Astrocyte (in vitro differentiated cells and primary cell): ENCODE measurements around the gene CLIP2. TPM values are rescaled to one million over a fixed set of nuclear protein-coding genes. Genes with fewer than 3 reads are reported as not detected.

Source experiments
- DNase-seq: peaks from one replicate; pipeline ENCODE4 v3.0.0-alpha.2; 2010; ENCODE audit warnings: low read depth
- FAIRE-seq: peaks from 2 replicates; lab custom pipeline; 2011; peaks lifted over from hg19 to GRCh38; lab: Jason Lieb, UNC
- H2AFZ ChIP-seq: 2 replicates; pipeline ENCODE4 v1.6.0; 2012; ENCODE audit warnings: low read depth, low read length, inconsistent platforms
- H3K27ac ChIP-seq: 2 replicates; pipeline ENCODE4 v1.5.1; 2011; ENCODE audit warnings: low read depth, low read length, inconsistent platforms
- H3K27me3 ChIP-seq: 2 replicates; pipeline ENCODE4 v1.6.0; 2011; ENCODE audit warnings: low read length, inconsistent platforms; ENCODE audit not compliant: insufficient read depth
- H3K36me3 ChIP-seq: 2 replicates; pipeline ENCODE4 v1.5.1; 2011; ENCODE audit warnings: low read length, inconsistent platforms; ENCODE audit not compliant: insufficient read depth
- H3K4me1 ChIP-seq: 2 replicates; pipeline ENCODE4 v1.5.1; 2011; ENCODE audit warnings: low read length, inconsistent platforms; ENCODE audit not compliant: insufficient read depth
- H3K4me2 ChIP-seq: 2 replicates; pipeline ENCODE4 v1.6.0; 2012; ENCODE audit warnings: low read length, inconsistent platforms
- H3K4me3 ChIP-seq: 2 replicates; pipeline ENCODE4 v1.5.1; 2011; ENCODE audit warnings: low read depth, mild to moderate bottlenecking, low read length, inconsistent platforms; ENCODE audit not compliant: insufficient read depth
- H3K79me2 ChIP-seq: 2 replicates; pipeline ENCODE4 v1.6.0; 2012; ENCODE audit warnings: mild to moderate bottlenecking, low read length, inconsistent platforms; ENCODE audit not compliant: insufficient read depth
- H3K9ac ChIP-seq: 2 replicates; pipeline ENCODE4 v1.6.0; 2012; ENCODE audit warnings: mild to moderate bottlenecking, low read length, inconsistent platforms
- H3K9me3 ChIP-seq: 2 replicates; pipeline ENCODE4 v1.5.1; 2012; ENCODE audit warnings: low read depth, mild to moderate bottlenecking, low read length, inconsistent platforms; ENCODE audit not compliant: insufficient read depth
- H4K20me1 ChIP-seq: 2 replicates; pipeline ENCODE4 v1.6.0; 2012; ENCODE audit warnings: low read length, inconsistent platforms; ENCODE audit not compliant: insufficient read depth
- H3K27ac Mint-ChIP-seq: one replicate; pipeline ENCODE4 v1.8.0; 2021; ENCODE audit warnings: mild to moderate bottlenecking, mixed read lengths; ENCODE audit not compliant: unreplicated experiment
- H3K27me3 Mint-ChIP-seq: one replicate; pipeline ENCODE4 v1.8.0; 2021; ENCODE audit warnings: low read depth, mixed read lengths; ENCODE audit not compliant: unreplicated experiment
- H3K36me3 Mint-ChIP-seq: one replicate; pipeline ENCODE4 v1.8.0; 2021; ENCODE audit warnings: low read depth, mixed read lengths; ENCODE audit not compliant: unreplicated experiment
- H3K4me1 Mint-ChIP-seq: one replicate; pipeline ENCODE4 v1.8.0; 2021; ENCODE audit warnings: low read depth, mixed read lengths; ENCODE audit not compliant: unreplicated experiment
- H3K4me3 Mint-ChIP-seq: one replicate; pipeline ENCODE4 v1.8.0; 2021; ENCODE audit warnings: mild to moderate bottlenecking, moderate library complexity, mixed read lengths; ENCODE audit not compliant: unreplicated experiment
- H3K9me3 Mint-ChIP-seq: one replicate; pipeline ENCODE4 v1.8.0; 2021; ENCODE audit warnings: mild to moderate bottlenecking, mixed read lengths; ENCODE audit not compliant: unreplicated experiment
- EZH2 ChIP-seq: IDR thresholded peaks from 2 replicates; pipeline ENCODE4 v1.6.1; 2012; ENCODE audit warnings: mild to moderate bottlenecking, low read length, inconsistent platforms; ENCODE audit not compliant: insufficient read depth
- total RNA-seq: library from RNA; stranded (reverse); gene quantifications from 2 replicates; pipeline ENCODE4 v1.2.1, GENCODE V29; 2021
- TF ChIP-seq, protein P1 (sequence below): IDR thresholded peaks from 2 replicates; pipeline ENCODE4 v1.5.1; 2011; ENCODE audit warnings: low read depth, mild to moderate bottlenecking, inconsistent platforms, low read length, moderate library complexity; ENCODE audit not compliant: insufficient read depth

CLIP2 gene
- total RNA-seq, 1 donor from 2014 or later = 31.4 TPM

DNA sequence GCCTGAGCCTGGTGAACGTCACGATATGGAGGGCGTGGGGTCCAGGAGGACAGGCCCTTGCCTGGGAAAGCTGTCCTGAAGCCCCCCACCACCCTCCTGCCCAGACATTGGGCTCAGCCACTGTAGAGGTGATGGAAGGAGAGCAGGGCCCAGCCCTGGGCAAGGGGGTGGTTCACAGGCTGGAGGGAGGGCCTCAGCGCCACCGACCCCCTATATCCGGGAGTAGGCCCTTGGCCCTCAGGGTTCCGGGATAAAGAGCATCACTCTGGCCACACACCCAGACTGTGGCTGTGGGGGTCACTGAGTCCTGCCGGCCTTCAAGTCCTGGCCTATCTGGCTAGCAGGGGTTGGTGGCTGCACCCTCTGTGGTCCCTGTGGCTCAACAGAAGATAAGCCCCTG is 109.2 kb downstream of the CLIP2 start:
- Mint-ChIP-seq H3K36me3 (peaks cover 11% of the 10 kb centered on the region), H3K27me3 (no peaks in the 10 kb centered on the region), H3K9me3 (no peaks in the 10 kb centered on the region), H3K4me3 (no peak overlapping the region), H3K27ac (no peak overlapping the region), H3K4me1 (no peaks in the 10 kb centered on the region)
- H3K4me3 ChIP-seq = no peak overlapping the region
- H3K9me3 ChIP-seq = no peaks in the 10 kb centered on the region
- H3K4me2 ChIP-seq = no peak overlapping the region
- H3K27me3 ChIP-seq = no peaks in the 10 kb centered on the region
- FAIRE-seq = no peak
- no peaks in the 10 kb centered on the region for H3K4me1 ChIP-seq
- peaks cover 2% of the 10 kb centered on the region for H3K36me3 ChIP-seq
- H3K9ac ChIP-seq = no peak overlapping the region
- DNase-seq = no peak
- no peak overlapping the region for H3K27ac ChIP-seq
- TF ChIP-seq, protein P1, sequence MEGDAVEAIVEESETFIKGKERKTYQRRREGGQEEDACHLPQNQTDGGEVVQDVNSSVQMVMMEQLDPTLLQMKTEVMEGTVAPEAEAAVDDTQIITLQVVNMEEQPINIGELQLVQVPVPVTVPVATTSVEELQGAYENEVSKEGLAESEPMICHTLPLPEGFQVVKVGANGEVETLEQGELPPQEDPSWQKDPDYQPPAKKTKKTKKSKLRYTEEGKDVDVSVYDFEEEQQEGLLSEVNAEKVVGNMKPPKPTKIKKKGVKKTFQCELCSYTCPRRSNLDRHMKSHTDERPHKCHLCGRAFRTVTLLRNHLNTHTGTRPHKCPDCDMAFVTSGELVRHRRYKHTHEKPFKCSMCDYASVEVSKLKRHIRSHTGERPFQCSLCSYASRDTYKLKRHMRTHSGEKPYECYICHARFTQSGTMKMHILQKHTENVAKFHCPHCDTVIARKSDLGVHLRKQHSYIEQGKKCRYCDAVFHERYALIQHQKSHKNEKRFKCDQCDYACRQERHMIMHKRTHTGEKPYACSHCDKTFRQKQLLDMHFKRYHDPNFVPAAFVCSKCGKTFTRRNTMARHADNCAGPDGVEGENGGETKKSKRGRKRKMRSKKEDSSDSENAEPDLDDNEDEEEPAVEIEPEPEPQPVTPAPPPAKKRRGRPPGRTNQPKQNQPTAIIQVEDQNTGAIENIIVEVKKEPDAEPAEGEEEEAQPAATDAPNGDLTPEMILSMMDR = no peak
- TF ChIP-seq EZH2 = no peak
- H3K79me2 ChIP-seq = no peaks in the 10 kb centered on the region
- no peak overlapping the region for H2AFZ ChIP-seq
- H4K20me1 ChIP-seq = peaks cover 7% of the 10 kb centered on the region

GRCh38 chr7:74399006-74399405 is 109.8 kb downstream of the CLIP2 start:
- Histone ChIP-seq H3K27ac (no peak overlapping the region), H2AFZ (no peak overlapping the region), H3K79me2 (no peaks in the 10 kb centered on the region), H3K9me3 (no peaks in the 10 kb centered on the region), H3K9ac (no peak overlapping the region), H4K20me1 (peaks cover 7% of the 10 kb centered on the region), H3K36me3 (peaks cover 6% of the 10 kb centered on the region), H3K4me1 (no peaks in the 10 kb centered on the region), H3K4me2 (no peak overlapping the region), H3K4me3 (no peak overlapping the region), H3K27me3 (no peaks in the 10 kb centered on the region)
- Mint-ChIP-seq H3K4me3 (no peak overlapping the region), H3K9me3 (no peaks in the 10 kb centered on the region), H3K27ac (peak overlapping the region; percentile 47), H3K36me3 (peaks cover 14% of the 10 kb centered on the region), H3K27me3 (no peaks in the 10 kb centered on the region), H3K4me1 (no peaks in the 10 kb centered on the region)
- TF ChIP-seq, protein P1 = no peak
- no peak for TF ChIP-seq EZH2
- FAIRE-seq (no peak), DNase-seq (no peak)

- no peak for FAIRE-seq
- no peaks in the 10 kb centered on the region for H3K27me3 ChIP-seq
- H3K9ac ChIP-seq = no peak overlapping the region
- H2AFZ ChIP-seq = no peak overlapping the region
- peaks cover 1% of the 10 kb centered on the region for H3K9me3 Mint-ChIP-seq
- H3K27me3 Mint-ChIP-seq = no peaks in the 10 kb centered on the region
- H3K4me1 Mint-ChIP-seq = no peaks in the 10 kb centered on the region
- no peak overlapping the region for H3K27ac Mint-ChIP-seq
- TF ChIP-seq EZH2 = no peak
- TF ChIP-seq, protein P1 = no peak
- DNase-seq = no peak
- H3K4me3 Mint-ChIP-seq = no peak overlapping the region
- no peaks in the 10 kb centered on the region for H3K9me3 ChIP-seq
- H3K4me1 ChIP-seq = no peaks in the 10 kb centered on the region
- no peak overlapping the region for H3K4me3 ChIP-seq
- peaks cover 7% of the 10 kb centered on the region for H4K20me1 ChIP-seq
- H3K4me2 ChIP-seq = no peak overlapping the region
- peaks cover 8% of the 10 kb centered on the region for H3K36me3 ChIP-seq
- peaks cover 11% of the 10 kb centered on the region for H3K36me3 Mint-ChIP-seq
- H3K79me2 ChIP-seq = no peaks in the 10 kb centered on the region
- no peak overlapping the region for H3K27ac ChIP-seq
These were observed 111.4 kb downstream of the CLIP2 start for GRCh38 chr7:74400420-74401136.
